Hepatocyte (in vitro differentiated cells): ENCODE measurements around the gene ZNF189. TPM values are rescaled to one million over a fixed set of nuclear protein-coding genes. Genes with fewer than 3 reads are reported as not detected.

Source experiments
- DNase-seq: peaks from one replicate; pipeline ENCODE4 v3.0.0-alpha.2; 2016; ENCODE audit warnings: low spot score
- H2AFZ ChIP-seq: fragments of 200-600 bp; sonication (generic); 2 replicates; pipeline ENCODE4 v1.6.0; 2016; ENCODE audit warnings: antibody characterized with exemption, mild to moderate bottlenecking
- H3K27ac ChIP-seq: fragments of 200-600 bp; sonication (generic); 2 replicates; pipeline ENCODE4 v1.5.1; 2016; ENCODE audit warnings: mild to moderate bottlenecking
- H3K27me3 ChIP-seq: fragments of 200-600 bp; sonication (generic); 2 replicates; pipeline ENCODE4 v1.6.1; 2016
- H3K36me3 ChIP-seq: fragments of 200-600 bp; sonication (generic); replicated peaks from 2 replicates; pipeline ENCODE4 v1.5.1; 2016; ENCODE audit warnings: low read depth; ENCODE audit not compliant: insufficient read depth
- H3K4me1 ChIP-seq: fragments of 200-600 bp; sonication (generic); 2 replicates; pipeline ENCODE4 v1.5.1; 2016; ENCODE audit warnings: mild to moderate bottlenecking, moderate library complexity; ENCODE audit not compliant: insufficient read depth
- H3K4me2 ChIP-seq: fragments of 200-600 bp; sonication (generic); 2 replicates; pipeline ENCODE4 v1.6.0; 2016
- H3K4me3 ChIP-seq: fragments of 200-600 bp; sonication (generic); 2 replicates; pipeline ENCODE4 v1.5.1; 2016; ENCODE audit warnings: mild to moderate bottlenecking
- H3K79me2 ChIP-seq: fragments of 200-600 bp; sonication (generic); 2 replicates; pipeline ENCODE4 v1.6.0; 2017; ENCODE audit warnings: mild to moderate bottlenecking
- H3K9me2 ChIP-seq: fragments of 200-600 bp; sonication (generic); replicated peaks from 2 replicates; pipeline ENCODE4 v1.6.0; 2017; ENCODE audit warnings: mild to moderate bottlenecking; ENCODE audit not compliant: insufficient read depth
- H3K9me3 ChIP-seq: fragments of 200-600 bp; sonication (generic); 2 replicates; pipeline ENCODE4 v1.5.1; 2016; ENCODE audit warnings: low read depth, mild to moderate bottlenecking
- H4K20me1 ChIP-seq: fragments of 200-600 bp; sonication (generic); 2 replicates; pipeline ENCODE4 v1.6.0; 2016; ENCODE audit warnings: mild to moderate bottlenecking; ENCODE audit not compliant: insufficient read depth, poor library complexity, severe bottlenecking
- EZH2 ChIP-seq: fragments of 200-600 bp; sonication (generic); IDR thresholded peaks from 2 replicates; pipeline ENCODE4 v1.6.1; 2016; ENCODE audit warnings: antibody characterized with exemption, mild to moderate bottlenecking, borderline replicate concordance
- WGBS: methylation state at CpG from one replicate; pipeline ENCODE4 v1.1.6; 2016; ENCODE audit warnings: low lambda C conversion rate; ENCODE audit errors: missing lambda C conversion rate; 5-methylcytosine and 5-hydroxymethylcytosine counted together
- polyA plus RNA-seq: library from polyadenylated mRNA; unstranded; fragments of >200 nt; fragmentation: Nextera tagmentation; extraction: Ambion mirVana; gene quantifications from 2 replicates; pipeline ENCODE4 v1.2.1, GENCODE V29; 2016
- small RNA-seq: library from RNA; depleted of rRNA; stranded (forward); fragments of <200 nt; gene quantifications from one replicate; pipeline ENCODE3, GENCODE V24; 2014
- total RNA-seq: library from RNA; depleted of rRNA; stranded (reverse); fragments of >200 nt; gene quantifications from 2 replicates; pipeline ENCODE4 v1.2.3, GENCODE V29; 2014
- TF ChIP-seq, protein P1 (sequence below): fragments of 200-600 bp; sonication (generic); IDR thresholded peaks from 2 replicates; pipeline ENCODE4 v1.5.1; 2016; ENCODE audit warnings: antibody characterized with exemption, mild to moderate bottlenecking; ENCODE audit not compliant: poor library complexity

ZNF189 gene
- total and polyA plus RNA-seq, 2 experiments from 2014 or later, result 13.6 to 60.3 TPM

DNA sequence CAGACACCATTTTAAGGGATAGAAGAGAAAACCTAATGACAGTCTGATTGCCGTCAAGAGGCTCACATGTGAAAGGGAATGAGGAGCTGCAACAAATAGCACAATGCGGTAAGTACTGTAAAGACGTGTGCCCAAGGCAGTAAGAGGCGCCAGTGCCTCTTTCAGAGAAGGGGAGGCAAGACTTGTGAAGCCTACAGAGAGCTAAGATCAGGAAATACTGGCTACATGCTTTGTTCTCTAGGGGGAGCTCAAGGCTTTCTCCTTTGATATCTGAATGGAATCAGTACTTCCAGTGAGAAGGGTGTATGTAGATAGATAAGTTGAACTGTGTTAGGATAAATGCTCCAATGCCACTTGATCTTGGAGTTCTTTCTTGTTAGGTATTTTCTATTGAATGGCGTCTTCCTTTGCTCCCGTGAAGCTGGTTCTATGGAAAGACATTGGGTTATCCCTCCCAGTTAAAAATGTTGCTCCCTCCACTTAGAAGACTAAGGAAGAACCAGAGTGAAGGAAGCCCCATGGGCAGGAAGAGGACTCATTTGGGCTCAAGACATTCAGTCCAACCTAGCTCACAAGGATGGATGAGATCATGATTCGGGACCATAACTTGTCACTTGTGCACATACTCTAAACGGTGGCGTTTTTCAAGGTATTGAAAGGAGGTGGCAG is 60.4 kb downstream of the ZNF189 start:
- Histone ChIP-seq H3K9me3 (no peaks in the 10 kb centered on the region), H2AFZ (no peak overlapping the region), H3K9me2 (no peaks in the 10 kb centered on the region), H3K36me3 (no peaks in the 10 kb centered on the region), H3K4me1 (no peaks in the 10 kb centered on the region), H3K27me3 (no peaks in the 10 kb centered on the region), H3K4me2 (no peak overlapping the region), H3K79me2 (no peaks in the 10 kb centered on the region), H3K4me3 (no peak overlapping the region), H4K20me1 (no peaks in the 10 kb centered on the region), H3K27ac (no peak overlapping the region)
- DNase-seq, result peak; percentile 65
- TF ChIP-seq, protein P1, sequence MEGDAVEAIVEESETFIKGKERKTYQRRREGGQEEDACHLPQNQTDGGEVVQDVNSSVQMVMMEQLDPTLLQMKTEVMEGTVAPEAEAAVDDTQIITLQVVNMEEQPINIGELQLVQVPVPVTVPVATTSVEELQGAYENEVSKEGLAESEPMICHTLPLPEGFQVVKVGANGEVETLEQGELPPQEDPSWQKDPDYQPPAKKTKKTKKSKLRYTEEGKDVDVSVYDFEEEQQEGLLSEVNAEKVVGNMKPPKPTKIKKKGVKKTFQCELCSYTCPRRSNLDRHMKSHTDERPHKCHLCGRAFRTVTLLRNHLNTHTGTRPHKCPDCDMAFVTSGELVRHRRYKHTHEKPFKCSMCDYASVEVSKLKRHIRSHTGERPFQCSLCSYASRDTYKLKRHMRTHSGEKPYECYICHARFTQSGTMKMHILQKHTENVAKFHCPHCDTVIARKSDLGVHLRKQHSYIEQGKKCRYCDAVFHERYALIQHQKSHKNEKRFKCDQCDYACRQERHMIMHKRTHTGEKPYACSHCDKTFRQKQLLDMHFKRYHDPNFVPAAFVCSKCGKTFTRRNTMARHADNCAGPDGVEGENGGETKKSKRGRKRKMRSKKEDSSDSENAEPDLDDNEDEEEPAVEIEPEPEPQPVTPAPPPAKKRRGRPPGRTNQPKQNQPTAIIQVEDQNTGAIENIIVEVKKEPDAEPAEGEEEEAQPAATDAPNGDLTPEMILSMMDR, result peak; percentile 66
- TF ChIP-seq EZH2, result no peak
- WGBS, result 51% methylated on average over 9 of the region's 9 CpGs

Small RNA genes within 50 kb of the gene (small RNA-seq; reads per million reads assigned to genes)
- not detected for gene AL353621.2

Other genes with a start within 250 kb of the ZNF189 start
- 41.8 and 45.2 TPM in 2 replicates for gene BAAT, start 13.8 kb upstream of the ZNF189 start, total RNA-seq
- gene BAAT, start 13.8 kb upstream of the ZNF189 start, polyA plus RNA-seq, result 13.8 and 19.8 TPM in 2 replicates
- 22.8 and 24.1 TPM in 2 replicates for gene MRPL50, start 233 bp upstream of the ZNF189 start, total RNA-seq
- 23.1 and 23.7 TPM in 2 replicates for gene MRPL50, start 233 bp upstream of the ZNF189 start, polyA plus RNA-seq
- 236 and 264 TPM in 2 replicates for gene ALDOB, start 36.9 kb downstream of the ZNF189 start, total RNA-seq
- gene ALDOB, start 36.9 kb downstream of the ZNF189 start, polyA plus RNA-seq, result 44.0 and 71.6 TPM in 2 replicates
- 20.1 and 21.7 TPM in 2 replicates for gene RNF20, start 135.0 kb downstream of the ZNF189 start, total RNA-seq
- 19.0 and 20.2 TPM in 2 replicates for gene RNF20, start 135.0 kb downstream of the ZNF189 start, polyA plus RNA-seq
- gene PPP3R2, start 196.1 kb downstream of the ZNF189 start, total RNA-seq, result not detected in 2 replicates
- gene PPP3R2, start 196.1 kb downstream of the ZNF189 start, polyA plus RNA-seq, result not detected in 2 replicates